Calu3 (cell line): ENCODE data around the gene ARHGAP4. TPM values are rescaled to one million over a fixed set of nuclear protein-coding genes. Genes with fewer than 3 reads are reported as not detected.

Experiments used
- BruUV-seq: library from RNA; stranded (reverse); fragments of 400-500 nt; replicated peaks from 2 replicates; lab custom pipeline; 2021; lab: Mats Ljungman, UMichigan
- CTCF ChIA-PET: fragments of 300-600 bp; sonication (Branson Sonifier 250); formaldehyde crosslinking; loops from one replicate; lab custom pipeline; 2022; ENCODE audit warnings: antibody characterized with exemption; lab: Charles Lee
- DNase-seq: peaks from one replicate; pipeline ENCODE4 v3.0.0; 2022
- H3K27ac Mint-ChIP-seq: one replicate; pipeline ENCODE4 v1.8.0; 2022; ENCODE audit warnings: mixed read lengths; ENCODE audit not compliant: unreplicated experiment
- H3K27me3 Mint-ChIP-seq: one replicate; pipeline ENCODE4 v1.8.0; 2022; ENCODE audit warnings: mixed read lengths; ENCODE audit not compliant: unreplicated experiment
- H3K36me3 Mint-ChIP-seq: one replicate; pipeline ENCODE4 v1.8.0; 2022; ENCODE audit warnings: mild to moderate bottlenecking, moderate library complexity, mixed read lengths; ENCODE audit not compliant: insufficient read depth, unreplicated experiment
- H3K4me1 Mint-ChIP-seq: one replicate; pipeline ENCODE4 v1.8.0; 2022; ENCODE audit warnings: mild to moderate bottlenecking, low read depth, mixed read lengths; ENCODE audit not compliant: unreplicated experiment
- H3K4me3 Mint-ChIP-seq: one replicate; pipeline ENCODE4 v1.8.0; 2022; ENCODE audit warnings: mild to moderate bottlenecking, low read depth, moderate library complexity, mixed read lengths; ENCODE audit not compliant: unreplicated experiment
- H3K9me3 Mint-ChIP-seq: one replicate; pipeline ENCODE4 v1.8.0; 2022; ENCODE audit warnings: low read depth, mixed read lengths; ENCODE audit not compliant: unreplicated experiment
- intact Hi-C: fragments of 100-400 bp; cut with micrococcal nuclease; formaldehyde crosslinking; loops from one replicate; pipeline ENCODE4 v1.10.0; 2022; ENCODE audit not compliant: unreplicated experiment
- total RNA-seq: library from RNA; stranded (reverse); gene quantifications from 2 replicates; pipeline ENCODE4 v1.2.3, GENCODE V29; 2022
- TF ChIP-seq, protein P1 (sequence below): fragments of 200-600 bp; IDR thresholded peaks from one replicate; pipeline ENCODE4 v1.8.0; 2022; ENCODE audit warnings: antibody characterized with exemption; ENCODE audit not compliant: unreplicated experiment

ARHGAP4 gene
- total RNA-seq, 1 experiment from 2014 or later = 3.8 TPM

DNA sequence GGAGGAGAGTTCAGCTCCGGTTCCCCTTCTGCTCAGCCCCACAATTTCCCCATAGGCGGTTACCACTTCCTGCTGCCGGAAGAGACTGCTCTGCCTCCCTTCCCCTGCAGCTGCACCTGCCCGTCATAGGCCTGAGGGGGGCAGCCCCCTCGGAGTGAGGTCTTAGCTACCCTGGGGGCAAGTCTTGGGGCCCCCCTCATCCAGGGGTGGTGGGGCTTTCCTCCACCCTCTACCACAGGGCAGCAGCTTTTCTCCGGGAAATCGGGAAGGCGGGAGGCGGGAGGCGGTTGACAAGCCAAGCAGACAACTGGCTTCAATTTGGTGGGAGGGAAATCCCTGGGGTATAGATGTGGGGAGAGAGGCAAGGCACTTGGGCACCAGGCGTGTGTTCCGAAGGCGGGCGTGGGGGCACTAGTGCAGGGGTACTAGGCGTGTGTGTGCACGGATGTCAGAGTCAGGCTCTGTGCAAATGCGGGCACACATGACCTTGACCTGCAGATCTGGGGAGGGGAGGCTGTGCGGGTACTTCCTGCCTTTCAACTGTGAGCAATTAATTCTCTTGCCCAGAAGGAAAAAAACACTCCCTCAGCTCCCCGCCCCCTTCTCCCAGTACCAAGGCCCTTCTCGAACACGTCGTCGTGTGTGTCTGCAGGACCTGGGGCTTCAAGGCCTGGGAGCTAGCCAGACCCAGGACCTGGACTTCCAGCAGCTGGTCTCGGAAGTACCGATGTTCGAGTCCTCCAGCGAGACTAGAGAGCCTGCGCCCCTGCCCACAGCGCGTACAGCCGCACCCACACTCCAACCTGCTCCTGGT lies 1.0 kb upstream of the ARHGAP4 start:
- Mint-ChIP-seq H3K27me3 (peaks cover 12% of the 10 kb centered on the region), H3K9me3 (no peaks in the 10 kb centered on the region), H3K4me1 (peaks cover 8% of the 10 kb centered on the region), H3K36me3 (peaks cover 38% of the 10 kb centered on the region), H3K27ac (peak overlapping the region; percentile 11), H3K4me3 (peak overlapping the region; percentile 70)
- TF ChIP-seq, protein P1, sequence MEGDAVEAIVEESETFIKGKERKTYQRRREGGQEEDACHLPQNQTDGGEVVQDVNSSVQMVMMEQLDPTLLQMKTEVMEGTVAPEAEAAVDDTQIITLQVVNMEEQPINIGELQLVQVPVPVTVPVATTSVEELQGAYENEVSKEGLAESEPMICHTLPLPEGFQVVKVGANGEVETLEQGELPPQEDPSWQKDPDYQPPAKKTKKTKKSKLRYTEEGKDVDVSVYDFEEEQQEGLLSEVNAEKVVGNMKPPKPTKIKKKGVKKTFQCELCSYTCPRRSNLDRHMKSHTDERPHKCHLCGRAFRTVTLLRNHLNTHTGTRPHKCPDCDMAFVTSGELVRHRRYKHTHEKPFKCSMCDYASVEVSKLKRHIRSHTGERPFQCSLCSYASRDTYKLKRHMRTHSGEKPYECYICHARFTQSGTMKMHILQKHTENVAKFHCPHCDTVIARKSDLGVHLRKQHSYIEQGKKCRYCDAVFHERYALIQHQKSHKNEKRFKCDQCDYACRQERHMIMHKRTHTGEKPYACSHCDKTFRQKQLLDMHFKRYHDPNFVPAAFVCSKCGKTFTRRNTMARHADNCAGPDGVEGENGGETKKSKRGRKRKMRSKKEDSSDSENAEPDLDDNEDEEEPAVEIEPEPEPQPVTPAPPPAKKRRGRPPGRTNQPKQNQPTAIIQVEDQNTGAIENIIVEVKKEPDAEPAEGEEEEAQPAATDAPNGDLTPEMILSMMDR = no peak
- intact Hi-C loops = no loop called here
- no TSS peak for BruUV-seq
- DNase-seq = no peak
- CTCF ChIA-PET = interaction anchor here (1.1 kb wide), 2 partner anchors 16 to 20 kb away, joined by 4 read pairs; no protein-coding TSS in a partner anchor

DNA sequence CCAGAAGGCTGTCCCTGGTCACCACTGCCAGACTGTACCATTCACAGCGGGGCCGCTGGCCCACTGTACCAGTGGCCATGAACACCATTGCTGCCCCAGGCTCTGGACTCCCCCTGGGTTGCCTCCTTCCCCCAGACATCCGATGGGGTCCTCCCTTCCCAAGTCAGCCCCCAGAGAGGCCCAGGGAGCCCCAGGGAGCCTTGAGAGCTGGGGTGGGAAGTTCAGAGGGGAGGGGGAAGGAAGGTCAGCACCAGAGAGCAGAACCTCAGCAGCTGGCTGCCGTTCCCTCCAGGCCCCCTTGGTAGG lies 441 bp upstream of the ARHGAP4 start:
- TF ChIP-seq, protein P1 = no peak
- intact Hi-C loops = no loop called here
- Mint-ChIP-seq H3K27ac (no peak overlapping the region), H3K4me3 (peak overlapping the region; percentile 70), H3K4me1 (peaks cover 8% of the 10 kb centered on the region), H3K27me3 (peaks cover 14% of the 10 kb centered on the region), H3K9me3 (no peaks in the 10 kb centered on the region), H3K36me3 (peaks cover 33% of the 10 kb centered on the region)
- no peak for DNase-seq
- CTCF ChIA-PET = interaction anchor here (1.1 kb wide), 1 partner anchor 21 kb away, joined by 4 read pairs; no protein-coding TSS in a partner anchor
- no TSS peak for BruUV-seq

DNA sequence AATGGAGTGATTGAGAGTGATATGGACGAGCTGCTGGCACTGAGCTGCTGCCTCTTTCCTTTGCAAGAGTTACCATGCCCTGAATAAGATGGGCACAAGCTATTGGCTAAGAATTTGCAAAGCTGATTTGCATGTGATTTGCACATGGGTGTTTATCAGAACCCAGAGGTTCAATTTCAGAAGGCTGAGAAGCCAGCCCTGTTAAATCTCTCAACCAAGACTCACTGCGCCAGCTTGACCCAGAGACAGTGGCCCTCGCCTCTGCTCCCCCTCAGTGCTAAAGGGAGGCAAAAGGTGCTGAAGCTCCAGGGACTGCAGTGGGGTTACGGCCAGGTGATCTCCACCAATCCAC lies 701 bp downstream of the ARHGAP4 start:
- CTCF ChIA-PET = no interaction called here
- peak overlapping the region; percentile 45 for H3K27ac Mint-ChIP-seq
- H3K4me3 Mint-ChIP-seq = no peak overlapping the region
- TF ChIP-seq, protein P1 = no peak
- H3K9me3 Mint-ChIP-seq = no peaks in the 10 kb centered on the region
- peaks cover 23% of the 10 kb centered on the region for H3K27me3 Mint-ChIP-seq
- DNase-seq = no peak
- BruUV-seq = no TSS peak
- peaks cover 24% of the 10 kb centered on the region for H3K36me3 Mint-ChIP-seq
- H3K4me1 Mint-ChIP-seq = peaks cover 8% of the 10 kb centered on the region
- intact Hi-C loops = no loop called here

DNA sequence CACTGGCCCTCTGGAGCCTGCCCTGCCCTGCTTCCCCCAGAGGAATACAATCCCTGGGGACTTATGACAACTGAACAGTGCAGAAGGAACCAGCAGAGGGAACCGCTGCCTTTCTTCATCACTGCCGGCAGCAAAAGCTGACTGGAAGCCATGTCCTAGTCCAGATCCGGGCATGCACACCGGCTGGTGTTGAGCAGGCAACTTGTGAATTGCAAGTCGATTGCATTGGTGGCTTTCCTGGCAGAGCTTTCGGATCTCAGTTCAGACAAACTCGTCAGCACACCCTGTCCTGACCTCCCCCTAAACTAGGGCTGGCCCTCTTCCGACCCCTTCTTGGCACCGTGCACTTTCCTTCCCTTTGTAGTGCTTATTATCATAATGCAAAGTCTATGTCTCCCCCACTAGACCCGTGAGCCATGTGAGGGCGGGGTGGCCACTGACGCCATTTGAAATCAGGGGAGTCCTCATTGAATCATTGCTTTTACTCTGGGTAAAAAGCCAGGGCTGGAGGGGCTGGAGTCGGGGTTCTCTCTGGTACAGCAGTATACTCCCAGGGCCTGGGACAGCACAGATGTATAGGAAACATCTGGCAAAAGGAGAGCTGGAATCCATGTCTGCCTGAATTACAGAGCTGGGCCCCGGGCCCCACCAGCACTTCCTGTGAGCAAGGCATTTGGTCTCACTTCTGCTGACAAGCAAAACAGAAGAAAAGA lies 1.8 kb downstream of the ARHGAP4 start:
- TF ChIP-seq, protein P1 = no peak
- H3K4me3 Mint-ChIP-seq = no peak overlapping the region
- intact Hi-C loops = no loop called here
- BruUV-seq = no TSS peak
- H3K9me3 Mint-ChIP-seq = no peaks in the 10 kb centered on the region
- DNase-seq = no peak
- H3K27me3 Mint-ChIP-seq = peaks cover 33% of the 10 kb centered on the region
- peaks cover 8% of the 10 kb centered on the region for H3K4me1 Mint-ChIP-seq
- CTCF ChIA-PET = interaction anchor here (0.6 to 2.5 kb wide), 2 partner anchors 9 to 24 kb away, joined by 3 to 12 read pairs; no protein-coding TSS in a partner anchor
- peaks cover 24% of the 10 kb centered on the region for H3K36me3 Mint-ChIP-seq
- H3K27ac Mint-ChIP-seq = no peak overlapping the region
